SU-DHL-6 (cell line): Measurements from ENCODE around the gene SMC6.

Source experiments
- EZH2phosphoT487 ChIP-seq: fragments of 200-600 bp; sonication (generic), shearing (Covaris generic); conservative IDR thresholded peaks from 2 replicates; pipeline ENCODE4 v1.6.1; 2018; ENCODE audit warnings: mild to moderate bottlenecking, antibody characterized with exemption, low read length, moderate library complexity, mixed read lengths
- TF ChIP-seq, protein P1 (sequence below): fragments of 200-600 bp; sonication (generic); IDR thresholded peaks from one replicate; pipeline ENCODE4 v1.5.1; 2017; ENCODE audit warnings: antibody characterized with exemption, mild to moderate bottlenecking, low read length, moderate library complexity; ENCODE audit not compliant: insufficient read depth, poor library complexity, severe bottlenecking

DNA sequence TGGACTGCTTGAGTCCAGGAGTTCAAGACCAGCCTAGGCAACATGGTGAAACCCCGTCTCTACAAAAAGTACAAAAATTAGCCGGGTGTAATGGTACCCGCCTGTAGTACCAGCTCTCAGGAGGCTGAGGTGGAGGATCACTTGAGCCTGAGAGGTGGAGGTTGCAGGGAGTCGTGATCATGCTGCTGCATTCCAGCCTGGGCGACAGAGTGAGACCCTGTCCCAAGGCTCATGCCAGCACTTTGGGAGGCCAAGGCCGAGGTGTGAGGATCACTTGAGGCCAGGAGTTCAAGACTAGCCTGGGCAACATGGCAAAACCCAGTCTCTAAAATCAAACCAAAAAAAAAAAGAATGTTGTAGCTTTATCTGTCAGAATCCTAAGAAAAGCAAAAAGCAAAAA is 25.4 kb downstream of the SMC6 start:
- TF ChIP-seq, protein P1, sequence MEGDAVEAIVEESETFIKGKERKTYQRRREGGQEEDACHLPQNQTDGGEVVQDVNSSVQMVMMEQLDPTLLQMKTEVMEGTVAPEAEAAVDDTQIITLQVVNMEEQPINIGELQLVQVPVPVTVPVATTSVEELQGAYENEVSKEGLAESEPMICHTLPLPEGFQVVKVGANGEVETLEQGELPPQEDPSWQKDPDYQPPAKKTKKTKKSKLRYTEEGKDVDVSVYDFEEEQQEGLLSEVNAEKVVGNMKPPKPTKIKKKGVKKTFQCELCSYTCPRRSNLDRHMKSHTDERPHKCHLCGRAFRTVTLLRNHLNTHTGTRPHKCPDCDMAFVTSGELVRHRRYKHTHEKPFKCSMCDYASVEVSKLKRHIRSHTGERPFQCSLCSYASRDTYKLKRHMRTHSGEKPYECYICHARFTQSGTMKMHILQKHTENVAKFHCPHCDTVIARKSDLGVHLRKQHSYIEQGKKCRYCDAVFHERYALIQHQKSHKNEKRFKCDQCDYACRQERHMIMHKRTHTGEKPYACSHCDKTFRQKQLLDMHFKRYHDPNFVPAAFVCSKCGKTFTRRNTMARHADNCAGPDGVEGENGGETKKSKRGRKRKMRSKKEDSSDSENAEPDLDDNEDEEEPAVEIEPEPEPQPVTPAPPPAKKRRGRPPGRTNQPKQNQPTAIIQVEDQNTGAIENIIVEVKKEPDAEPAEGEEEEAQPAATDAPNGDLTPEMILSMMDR, result no peak
- TF ChIP-seq EZH2phosphoT487, result no peak
